GOT3 (cell line): ENCODE measurements around the gene SCAMP2.

Source experiments
- DNase-seq: peaks from one replicate; lab custom pipeline; 2025; ENCODE audit warnings: mixed read lengths; lab: John Stamatoyannopoulos, UW

The SCAMP2 gene

GRCh38 chr15:74795966-74796625, 77.1 kb downstream of the SCAMP2 start:
- no peak for DNase-seq

- no peak for DNase-seq
These were observed 78.2 kb downstream of the SCAMP2 start for GRCh38 chr15:74794970-74795349.

- DNase-seq, result no peak
These were observed 78.8 kb downstream of the SCAMP2 start for GRCh38 chr15:74794248-74794969.
